ENCODE measurements around the gene KCNMA1.

GRCh38 chr10:77392851-77393250 is 244.8 kb downstream of the KCNMA1 start:
- TF ChIP-seq CTCF (IDR thresholded peaks at IDR 0.05) (no peak), POLR2A (IDR thresholded peaks at IDR 0.05) (no peak)
